Measurements from ENCODE around the gene COX4I2.

The COX4I2 gene

DNA sequence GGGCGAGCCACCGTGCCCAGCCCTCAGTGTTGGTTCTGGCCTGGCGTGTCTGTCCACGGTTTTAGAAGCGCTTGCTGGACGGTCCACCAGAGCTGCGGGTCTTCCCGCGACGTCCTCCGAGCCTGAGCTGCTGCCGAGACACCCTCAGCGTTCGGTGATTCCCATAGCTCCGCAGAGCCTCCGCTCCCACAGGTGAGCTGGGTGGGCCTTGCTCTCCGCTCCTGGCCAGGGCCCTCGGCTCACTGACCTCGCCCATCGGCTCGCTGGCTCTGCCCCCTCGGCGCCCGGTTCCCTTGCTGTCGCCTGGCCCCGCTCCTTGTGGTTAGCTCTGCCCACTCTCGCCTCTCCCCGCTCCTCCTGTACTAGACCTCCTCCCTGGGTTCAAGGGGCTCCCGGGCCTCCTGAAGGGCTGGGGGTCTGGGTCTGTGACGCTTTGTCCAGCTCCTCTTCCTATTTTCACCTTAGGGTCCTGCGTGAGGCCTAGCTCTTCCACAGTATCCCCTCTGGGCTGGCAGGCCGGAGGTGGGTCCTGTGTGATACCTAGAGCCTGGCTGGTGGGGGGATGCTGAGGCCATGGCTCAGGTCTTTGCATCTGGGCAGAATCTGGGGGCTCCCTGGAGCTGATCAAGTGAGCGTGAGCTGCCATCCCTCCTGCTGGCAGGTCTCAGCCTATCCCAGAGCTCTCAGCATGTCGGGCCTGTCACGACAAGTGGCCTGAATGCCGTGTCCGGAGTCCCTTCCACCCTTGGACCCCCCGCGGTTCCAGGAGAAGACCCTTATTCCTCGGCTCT, 5.0 kb upstream of the COX4I2 start:
- no peak for DNase-seq (ENCODE audit: extremely low read depth, low read depth)
- TF ChIP-seq, protein P1, sequence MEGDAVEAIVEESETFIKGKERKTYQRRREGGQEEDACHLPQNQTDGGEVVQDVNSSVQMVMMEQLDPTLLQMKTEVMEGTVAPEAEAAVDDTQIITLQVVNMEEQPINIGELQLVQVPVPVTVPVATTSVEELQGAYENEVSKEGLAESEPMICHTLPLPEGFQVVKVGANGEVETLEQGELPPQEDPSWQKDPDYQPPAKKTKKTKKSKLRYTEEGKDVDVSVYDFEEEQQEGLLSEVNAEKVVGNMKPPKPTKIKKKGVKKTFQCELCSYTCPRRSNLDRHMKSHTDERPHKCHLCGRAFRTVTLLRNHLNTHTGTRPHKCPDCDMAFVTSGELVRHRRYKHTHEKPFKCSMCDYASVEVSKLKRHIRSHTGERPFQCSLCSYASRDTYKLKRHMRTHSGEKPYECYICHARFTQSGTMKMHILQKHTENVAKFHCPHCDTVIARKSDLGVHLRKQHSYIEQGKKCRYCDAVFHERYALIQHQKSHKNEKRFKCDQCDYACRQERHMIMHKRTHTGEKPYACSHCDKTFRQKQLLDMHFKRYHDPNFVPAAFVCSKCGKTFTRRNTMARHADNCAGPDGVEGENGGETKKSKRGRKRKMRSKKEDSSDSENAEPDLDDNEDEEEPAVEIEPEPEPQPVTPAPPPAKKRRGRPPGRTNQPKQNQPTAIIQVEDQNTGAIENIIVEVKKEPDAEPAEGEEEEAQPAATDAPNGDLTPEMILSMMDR (IDR thresholded peaks at IDR 0.05; ENCODE audit: low read depth, low read length, missing control alignments), result no peak

DNA sequence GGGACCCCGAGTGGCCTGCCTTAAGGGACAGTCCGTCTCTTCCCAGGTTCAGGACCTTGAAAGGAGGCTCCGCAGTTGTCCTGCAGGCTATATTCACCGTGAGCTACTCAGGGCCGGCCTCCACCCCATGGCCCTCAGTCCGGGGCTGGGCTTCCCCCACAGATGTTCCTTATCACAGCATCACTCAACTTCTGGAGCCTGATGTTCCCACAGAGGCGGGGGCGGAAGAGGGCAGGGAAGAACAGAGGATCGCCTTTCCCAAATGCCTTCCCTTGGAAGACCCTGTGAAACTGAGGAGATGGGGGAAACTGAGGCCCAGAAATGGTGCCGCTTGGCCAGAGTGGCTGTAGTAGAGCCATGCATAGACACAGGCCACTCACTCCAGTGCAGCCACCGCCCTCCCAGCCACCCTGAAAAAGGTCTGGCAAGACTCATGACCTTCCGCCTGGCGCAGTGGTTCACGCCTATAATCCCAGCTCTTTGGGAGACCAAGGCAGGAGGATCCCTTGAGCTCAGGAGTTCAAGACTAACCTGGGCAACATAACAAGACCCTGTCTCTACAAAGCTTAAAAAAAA, 4.3 kb upstream of the COX4I2 start:
- DNase-seq (ENCODE audit: extremely low read depth, low read depth), result no peak
- TF ChIP-seq, protein P1 (IDR thresholded peaks at IDR 0.05; ENCODE audit: low read depth, low read length, missing control alignments), result no peak
- no peak overlapping the region for H3K4me3 ChIP-seq (replicated peaks; ENCODE audit: low read depth, low read length)

More for the DNA sequence above, 5.0 kb upstream of the COX4I2 start:
- H3K4me3 ChIP-seq (replicated peaks; ENCODE audit: low read depth, low read length), result no peak overlapping the region

DNA sequence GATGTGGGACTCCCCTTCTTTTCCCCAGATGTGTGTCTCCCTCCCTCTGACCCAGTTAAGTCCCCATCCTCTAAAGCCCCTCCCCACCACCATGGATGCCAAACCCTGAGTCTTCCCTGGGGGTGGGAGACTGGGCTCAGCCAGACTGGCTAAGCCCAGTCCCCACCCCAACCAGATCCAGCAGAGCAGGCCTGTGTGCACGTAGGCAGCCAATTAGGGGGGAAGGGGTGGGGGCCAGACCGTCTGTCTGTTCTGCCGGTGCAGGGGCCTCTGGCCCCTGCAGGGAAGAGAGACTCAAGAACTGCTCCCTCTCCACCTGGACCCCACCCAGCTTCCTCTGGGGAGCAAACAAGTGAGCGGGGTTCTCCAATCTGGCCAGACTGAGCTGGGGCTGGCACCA, 605 bp downstream of the COX4I2 start:
- no peak overlapping the region for H3K4me3 ChIP-seq (replicated peaks; ENCODE audit: low read depth, low read length)
- no peak for DNase-seq (ENCODE audit: extremely low read depth, low read depth)
- TF ChIP-seq, protein P1 (IDR thresholded peaks at IDR 0.05; ENCODE audit: low read depth, low read length, missing control alignments), result no peak

DNA sequence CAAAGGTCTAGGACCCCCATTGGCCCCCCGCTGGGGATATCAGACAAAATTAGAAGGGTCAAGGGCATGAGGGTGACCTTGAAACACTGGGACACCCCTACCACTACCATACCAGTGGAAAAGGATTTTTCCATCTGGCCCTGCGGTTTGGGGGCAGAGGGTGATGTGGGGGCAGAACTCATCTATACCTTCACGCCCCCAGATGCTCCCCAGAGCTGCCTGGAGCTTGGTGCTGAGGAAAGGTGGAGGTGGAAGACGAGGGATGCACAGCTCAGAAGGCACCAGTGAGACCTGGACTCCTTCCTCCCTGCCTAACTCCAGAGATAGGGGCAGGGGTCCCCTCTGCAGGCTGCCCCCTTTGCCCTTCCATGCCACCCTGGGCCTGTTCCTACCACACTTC, 1.1 kb downstream of the COX4I2 start:
- TF ChIP-seq, protein P1 (IDR thresholded peaks at IDR 0.05; ENCODE audit: low read depth, low read length, missing control alignments), result no peak
- no peak for DNase-seq (ENCODE audit: extremely low read depth, low read depth)
- no peak overlapping the region for H3K4me3 ChIP-seq (replicated peaks; ENCODE audit: low read depth, low read length)

DNA sequence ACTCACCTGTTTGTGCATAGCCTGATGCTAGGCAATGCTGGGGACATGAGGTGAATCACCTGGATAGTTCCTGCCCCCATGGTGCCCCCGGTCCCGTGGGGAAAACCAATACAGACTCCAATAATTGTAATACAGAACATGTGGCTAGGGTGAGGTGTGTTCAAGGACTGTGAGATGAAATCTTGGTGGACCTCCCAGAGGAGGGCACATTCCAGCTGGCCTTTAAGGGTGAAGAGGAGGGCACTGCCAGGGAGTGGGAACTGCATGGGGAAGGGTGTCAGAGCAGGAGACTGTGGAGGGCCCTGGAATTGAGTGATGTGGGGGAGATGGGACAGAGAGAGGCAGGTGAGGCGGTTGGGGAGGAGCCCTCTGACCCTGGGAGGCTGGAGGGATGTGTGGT, 2.5 kb downstream of the COX4I2 start:
- TF ChIP-seq, protein P1 (IDR thresholded peaks at IDR 0.05; ENCODE audit: low read depth, low read length, missing control alignments), result no peak
- H3K4me3 ChIP-seq (replicated peaks; ENCODE audit: low read depth, low read length), result no peak overlapping the region
- no peak for DNase-seq (ENCODE audit: extremely low read depth, low read depth)

DNA sequence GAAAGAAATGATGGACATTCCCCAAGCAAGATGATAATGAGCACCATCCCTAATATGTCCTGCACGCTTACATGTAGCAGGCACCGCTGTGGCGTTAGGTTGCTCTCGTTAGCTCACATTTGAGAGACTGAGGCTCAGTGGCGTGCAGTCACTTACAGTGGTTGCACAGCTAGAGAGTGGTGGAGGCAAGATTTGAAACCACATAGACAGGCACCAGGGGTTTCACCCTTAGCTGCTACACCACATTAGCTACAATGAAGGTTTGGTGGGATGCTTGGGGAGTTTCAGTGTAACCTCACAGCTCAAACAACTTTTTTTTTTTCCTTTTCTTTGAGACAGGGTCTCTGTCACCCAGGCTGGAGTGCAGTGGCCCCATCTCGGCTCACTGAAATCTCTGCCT, 3.7 kb downstream of the COX4I2 start:
- H3K4me3 ChIP-seq (replicated peaks; ENCODE audit: low read depth, low read length), result no peak overlapping the region
- DNase-seq (ENCODE audit: extremely low read depth, low read depth), result no peak
- TF ChIP-seq, protein P1 (IDR thresholded peaks at IDR 0.05; ENCODE audit: low read depth, low read length, missing control alignments), result no peak
